ENCODE measurements around the gene FOCAD. TPM values are rescaled to one million over a fixed set of nuclear protein-coding genes. Genes with fewer than 3 reads are reported as not detected.

FOCAD gene
- total and polyA plus RNA-seq, 2 of the 8 experiments (the other 6 are each of a cell fraction or from before 2014, with no cell fraction given), result 22.0 to 38.4 TPM

GRCh38 chr9:20784196-20784595 lies 100.1 kb downstream of the FOCAD start:
- Histone ChIP-seq H3K79me2 (ENCODE audit: control insufficient read depth in 1 of 2, insufficient read depth in 2 of 2, low read length in 2 of 2) (no peaks in the 10 kb centered on the region), H3K4me3 (ENCODE audit: extremely low read depth in 1 of 4, insufficient read depth in 2 of 4, low read depth in 3 of 4, low read length in 4 of 4) (no peak overlapping the region), H3K9ac (replicated peaks in 1 of 4; ENCODE audit: extremely low read depth in 1 of 4, low read depth in 3 of 4, low read length in 3 of 4) (no peak overlapping the region), H4K5ac (ENCODE audit: insufficient read length, low read depth, low read length) (no peak overlapping the region), H3K79me1 (ENCODE audit: low read depth, low read length) (no peaks in the 10 kb centered on the region), H3K23ac (ENCODE audit: insufficient read length) (no peak overlapping the region), H2BK12ac (ENCODE audit: low read depth, low read length) (no peak overlapping the region), H3K4me1 (replicated peaks in 1 of 4; ENCODE audit: control insufficient read depth in 3 of 4, insufficient read depth in 4 of 4, low read length in 3 of 4) (peaks cover 0 to 5% (median 3%) of the 10 kb centered on the region in 4 experiments; a peak in 5 of 7 replicates), H3K27ac (ENCODE audit: low read depth, low read length) (no peak overlapping the region), H2BK5ac (ENCODE audit: low read depth, low read length) (no peak overlapping the region), H2BK15ac (ENCODE audit: low read length) (no peak overlapping the region), H3K14ac (ENCODE audit: insufficient read length) (no peak overlapping the region), H2AFZ (ENCODE audit: low read length) (no peak overlapping the region), H3K18ac (ENCODE audit: extremely low read depth, low read length) (no peak overlapping the region), H4K8ac (ENCODE audit: extremely low read depth, insufficient read depth, low read length) (no peak overlapping the region), H3K56ac (replicated peaks; ENCODE audit: insufficient read length, low read depth, low read length) (no peak overlapping the region), H3K4me2 (ENCODE audit: insufficient read depth in 1 of 2, low read depth in 2 of 2, low read length in 2 of 2) (no peak overlapping the region), H4K91ac (replicated peaks; ENCODE audit: insufficient read length, low read length) (no peak overlapping the region), H3K27me3 (replicated peaks in 1 of 4; ENCODE audit: control insufficient read depth in 3 of 4, extremely low read depth in 1 of 4, insufficient read depth in 3 of 4, low read length in 3 of 4) (no peaks in the 10 kb centered on the region), H3K4ac (replicated peaks; ENCODE audit: insufficient read length, low read depth, low read length) (no peak overlapping the region), H4K20me1 (replicated peaks in 1 of 2; ENCODE audit: control insufficient read depth in 1 of 2, insufficient read depth in 2 of 2, low read length in 2 of 2) (no peaks in the 10 kb centered on the region), H2BK20ac (ENCODE audit: low read length) (no peak overlapping the region), H2AK5ac (ENCODE audit: low read depth, low read length) (no peak overlapping the region), H3K23me2 (ENCODE audit: low read depth, low read length) (no peaks in the 10 kb centered on the region; the same call in 1 of the 2 replicates), H3K9me3 (ENCODE audit: insufficient read depth in 2 of 2, low read depth in 1 of 2, low read length in 1 of 2) (no peaks in the 10 kb centered on the region), H2BK120ac (replicated peaks; ENCODE audit: low read depth, low read length) (no peak overlapping the region), H3K36me3 (ENCODE audit: control insufficient read depth in 2 of 4, insufficient read depth in 4 of 4, low read length in 3 of 4) (peaks cover 0 to under 1% (median 0%) of the 10 kb centered on the region in 4 experiments; a peak in 1 of 8 replicates)
- WGBS, 2 experiments (ENCODE audit: extremely low coverage in 1 of 2, insufficient coverage in 1 of 2, insufficient read length in 1 of 2, insufficient replicate concordance in 2 of 2, low coverage in 1 of 2, low lambda C conversion rate in 2 of 2, missing lambda C conversion rate in 1 of 2), result 88 to 100% methylated on average over 1 of the region's 1 CpG
- POLR2A ChIA-PET (ENCODE audit: partially characterized antibody), result no interaction called here
- FAIRE-seq, result no peak
- CTCF ChIA-PET (ENCODE audit: partially characterized antibody), result interaction anchor here (1.6 to 2.2 kb wide), 2 partner anchors 100 to 159 kb away, joined by 4 to 9 read pairs; no protein-coding TSS in a partner anchor
- no peak for DNase-seq (ENCODE audit: low read depth in 1 of 2, low spot score in 2 of 2)
- TF ChIP-seq SP1 (IDR thresholded peaks at IDR 0.05; ENCODE audit: low read depth, low read length) (no peak), EGR1 (IDR thresholded peaks at IDR 0.05; ENCODE audit: borderline replicate concordance, low read depth, low read length) (no peak), GTF2F1 (IDR thresholded peaks at IDR 0.05; ENCODE audit: borderline replicate concordance, low read depth, low read length) (no peak), CBX8 (IDR thresholded peaks at IDR 0.05; ENCODE audit: borderline replicate concordance, low read depth, low read length) (no peak), POU5F1 (IDR thresholded peaks at IDR 0.05; ENCODE audit: low read depth, low read length) (no peak), SIX5 (IDR thresholded peaks at IDR 0.05; ENCODE audit: low read depth, low read length) (no peak), BCL11A (IDR thresholded peaks at IDR 0.05; ENCODE audit: low read depth in 2 of 2, low read length in 2 of 2) (no peak), SAP30 (IDR thresholded peaks at IDR 0.05; ENCODE audit: insufficient read depth, insufficient replicate concordance, low read length) (no peak), KDM4A (IDR thresholded peaks at IDR 0.05; ENCODE audit: low read depth, low read length, severe bottlenecking) (no peak), SUZ12 (IDR thresholded peaks at IDR 0.05; ENCODE audit: low read length) (no peak), EP300 (IDR thresholded peaks at IDR 0.05; ENCODE audit: borderline replicate concordance in 1 of 2, low read depth in 2 of 2, low read length in 2 of 2) (no peak), RNF2 (IDR thresholded peaks at IDR 0.05; ENCODE audit: borderline replicate concordance, low read depth, low read length, missing control alignments, poor library complexity, severe bottlenecking) (no peak), ASH2L (IDR thresholded peaks at IDR 0.05; ENCODE audit: low read length) (no peak), GABPA (IDR thresholded peaks at IDR 0.05; ENCODE audit: borderline replicate concordance, insufficient read depth, low read length) (no peak)

Data from H1 (cell line).